ENCODE data around the gene ANKRD34A. TPM values are rescaled to one million over a fixed set of nuclear protein-coding genes. Genes with fewer than 3 reads are reported as not detected.

Gene ANKRD34A
- total RNA-seq, 1 experiment from 2014 or later, result 0.77 TPM

DNA sequence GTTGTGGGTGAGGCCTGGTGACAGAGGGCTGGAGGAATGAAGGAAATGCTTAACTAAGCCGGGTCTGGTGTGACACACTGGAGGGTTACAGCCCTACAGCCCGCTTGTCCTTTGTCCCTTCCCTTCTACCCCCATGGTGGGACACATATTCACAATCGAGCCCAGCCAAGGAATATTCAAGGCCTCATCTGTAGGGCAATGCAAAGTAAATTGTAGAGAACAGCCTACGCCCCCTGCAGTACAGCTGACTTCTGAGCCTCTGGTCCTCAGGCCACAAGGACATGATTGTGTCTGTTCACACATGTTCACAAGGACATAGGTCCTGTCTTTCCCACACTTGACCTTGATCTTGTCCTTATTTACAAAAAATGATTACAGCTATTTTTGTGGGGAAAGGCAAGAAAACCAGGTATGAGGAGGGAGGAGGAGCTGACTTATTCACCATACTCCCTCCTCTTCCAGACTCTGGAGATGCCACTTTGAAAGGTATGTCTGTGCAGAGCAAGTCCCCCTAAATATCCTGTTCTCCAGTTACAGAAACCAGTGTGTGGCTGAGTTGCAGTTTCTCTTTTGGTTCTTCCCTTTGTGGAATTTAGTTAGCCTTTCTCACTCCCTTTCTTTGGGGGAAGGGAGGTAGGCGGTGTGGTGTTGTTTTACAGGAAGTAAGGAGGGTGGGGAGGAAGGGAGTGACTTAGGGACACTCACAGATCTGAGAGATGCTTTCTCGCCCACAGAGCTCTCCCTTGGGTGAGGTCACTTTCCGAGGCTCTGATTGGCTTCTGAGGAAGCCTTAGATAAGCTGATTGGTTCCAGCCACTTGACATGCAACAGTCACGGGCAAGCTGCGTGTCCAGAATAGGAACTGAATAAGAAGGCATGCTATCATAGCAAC is 14.7 kb upstream of the ANKRD34A start:
- no peaks in the 10 kb centered on the region for H3K36me3 Mint-ChIP-seq (ENCODE audit: insufficient read depth, unreplicated experiment)
- no peak overlapping the region for H3K27ac Mint-ChIP-seq (ENCODE audit: unreplicated experiment)
- no peak overlapping the region for H3K4me3 ChIP-seq (ENCODE audit: low read depth, low read length)
- CTCF ChIA-PET, result interaction anchor here (0.6 to 3.1 kb wide), 14 partner anchors 12 to 134 kb away, joined by 3 to 18 read pairs (median 4); partner anchors contain the start of genes ANKRD34A, LIX1L, NUDT17 and POLR3GL
- H3K36me3 ChIP-seq (ENCODE audit: control insufficient read depth, insufficient read depth, low read length), result no peaks in the 10 kb centered on the region
- H3K9me3 Mint-ChIP-seq (ENCODE audit: unreplicated experiment), result no peaks in the 10 kb centered on the region
- TF ChIP-seq, protein P1, sequence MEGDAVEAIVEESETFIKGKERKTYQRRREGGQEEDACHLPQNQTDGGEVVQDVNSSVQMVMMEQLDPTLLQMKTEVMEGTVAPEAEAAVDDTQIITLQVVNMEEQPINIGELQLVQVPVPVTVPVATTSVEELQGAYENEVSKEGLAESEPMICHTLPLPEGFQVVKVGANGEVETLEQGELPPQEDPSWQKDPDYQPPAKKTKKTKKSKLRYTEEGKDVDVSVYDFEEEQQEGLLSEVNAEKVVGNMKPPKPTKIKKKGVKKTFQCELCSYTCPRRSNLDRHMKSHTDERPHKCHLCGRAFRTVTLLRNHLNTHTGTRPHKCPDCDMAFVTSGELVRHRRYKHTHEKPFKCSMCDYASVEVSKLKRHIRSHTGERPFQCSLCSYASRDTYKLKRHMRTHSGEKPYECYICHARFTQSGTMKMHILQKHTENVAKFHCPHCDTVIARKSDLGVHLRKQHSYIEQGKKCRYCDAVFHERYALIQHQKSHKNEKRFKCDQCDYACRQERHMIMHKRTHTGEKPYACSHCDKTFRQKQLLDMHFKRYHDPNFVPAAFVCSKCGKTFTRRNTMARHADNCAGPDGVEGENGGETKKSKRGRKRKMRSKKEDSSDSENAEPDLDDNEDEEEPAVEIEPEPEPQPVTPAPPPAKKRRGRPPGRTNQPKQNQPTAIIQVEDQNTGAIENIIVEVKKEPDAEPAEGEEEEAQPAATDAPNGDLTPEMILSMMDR (IDR thresholded peaks at IDR 0.05; ENCODE audit: insufficient read depth in 1 of 2, low read depth in 1 of 2, low read length in 1 of 2, severe bottlenecking in 1 of 2, unreplicated experiment in 1 of 2), result peak in 1 of 2 experiments; percentile 37
- peak; percentile 82 to 92 for DNase-seq
- no peaks in the 10 kb centered on the region for H3K4me1 Mint-ChIP-seq (ENCODE audit: low read depth, unreplicated experiment)
- H3K4me1 ChIP-seq, result peaks cover 32% of the 10 kb centered on the region
- TSS peak; percentile 96 for BruUV-seq (replicated peaks)
- POLR2A ChIA-PET, result interaction anchor here (0.6 to 1.9 kb wide), 8 partner anchors 13 to 73 kb away, joined by 3 to 7 read pairs (median 4); partner anchors contain the start of genes ANKRD34A and POLR3GL
- intact Hi-C loops (cut with micrococcal nuclease; ENCODE audit: unreplicated experiment), result loop anchor here (1.0 to 5.0 kb wide), 2 partner anchors 17 to 52 kb away; partner anchors contain the start of genes RBM8A and TXNIP
- H3K9me3 ChIP-seq, result no peaks in the 10 kb centered on the region
- no peak overlapping the region for H3K4me3 Mint-ChIP-seq (ENCODE audit: unreplicated experiment)
- no peaks in the 10 kb centered on the region for H3K27me3 Mint-ChIP-seq (ENCODE audit: insufficient read depth, unreplicated experiment)
- no peaks in the 10 kb centered on the region for H3K27me3 ChIP-seq (replicated peaks; ENCODE audit: control insufficient read depth, insufficient read depth, low read length)

DNA sequence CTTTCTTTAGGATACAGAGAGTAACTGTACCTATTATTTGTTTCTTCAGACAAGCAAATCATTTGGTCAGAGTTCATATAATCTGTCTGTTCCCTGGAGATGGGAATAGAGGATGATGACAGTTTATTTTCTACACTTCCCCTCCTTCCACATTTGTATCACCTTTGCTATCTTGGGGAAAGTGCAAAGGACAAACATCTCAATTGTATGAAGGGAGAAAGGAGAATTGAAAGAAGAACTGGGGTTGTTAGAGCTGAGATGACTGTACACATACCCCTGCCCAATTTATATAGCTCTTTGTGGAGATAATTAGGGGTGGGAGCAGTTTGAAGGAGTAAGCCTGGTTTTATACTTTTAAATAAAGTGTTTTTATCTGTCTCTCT is 14.1 kb upstream of the ANKRD34A start:
- Histone ChIP-seq H3K9me3 (no peaks in the 10 kb centered on the region), H3K4me3 (ENCODE audit: low read depth, low read length) (no peak overlapping the region), H3K36me3 (ENCODE audit: control insufficient read depth, insufficient read depth, low read length) (no peaks in the 10 kb centered on the region), H3K27me3 (replicated peaks; ENCODE audit: control insufficient read depth, insufficient read depth, low read length) (no peaks in the 10 kb centered on the region), H3K4me1 (peaks cover 32% of the 10 kb centered on the region)
- H3K9me3 Mint-ChIP-seq (ENCODE audit: unreplicated experiment), result no peaks in the 10 kb centered on the region
- CTCF ChIA-PET, result interaction anchor here (0.8 to 3.1 kb wide), 5 partner anchors 14 to 87 kb away, joined by 3 to 18 read pairs (median 6); partner anchors contain the start of genes ANKRD34A, LIX1L and POLR3GL
- H3K36me3 Mint-ChIP-seq (ENCODE audit: insufficient read depth, unreplicated experiment), result no peaks in the 10 kb centered on the region
- no peak overlapping the region for H3K27ac Mint-ChIP-seq (ENCODE audit: unreplicated experiment)
- intact Hi-C loops (cut with micrococcal nuclease; ENCODE audit: unreplicated experiment), result loop anchor here (5.0 kb wide), 1 partner anchor 51 kb away; the partner anchor contains the start of gene RBM8A
- POLR2A ChIA-PET, result interaction anchor here (0.6 to 1.9 kb wide), 2 partner anchors 14 to 31 kb away, joined by 7 to 8 read pairs; partner anchors contain the start of genes ANKRD34A and POLR3GL
- no peaks in the 10 kb centered on the region for H3K27me3 Mint-ChIP-seq (ENCODE audit: insufficient read depth, unreplicated experiment)
- TF ChIP-seq, protein P1 (IDR thresholded peaks at IDR 0.05; ENCODE audit: insufficient read depth in 1 of 2, low read depth in 1 of 2, low read length in 1 of 2, severe bottlenecking in 1 of 2, unreplicated experiment in 1 of 2), result no peak
- no peak for DNase-seq
- BruUV-seq (replicated peaks), result no TSS peak
- H3K4me3 Mint-ChIP-seq (ENCODE audit: unreplicated experiment), result no peak overlapping the region
- H3K4me1 Mint-ChIP-seq (ENCODE audit: low read depth, unreplicated experiment), result no peaks in the 10 kb centered on the region

All from Caco-2 (cell line).